Neural cell (in vitro differentiated cells): ENCODE results near the gene INTS6.

ENCODE experiments used
- CTCF ChIP-seq: fragments of 450-650 bp; IDR thresholded peaks from 2 replicates; pipeline ENCODE4 v1.5.1; 2014; ENCODE audit warnings: antibody characterized with exemption, mild to moderate bottlenecking, moderate library complexity; ENCODE audit not compliant: poor library complexity, severe bottlenecking
- EP300 ChIP-seq: fragments of 450-650 bp; conservative IDR thresholded peaks from 2 replicates; pipeline ENCODE4 v1.6.1; 2014; ENCODE audit warnings: antibody characterized with exemption, mild to moderate bottlenecking, moderate library complexity; ENCODE audit not compliant: poor library complexity, severe bottlenecking
- EZH2 ChIP-seq: fragments of 200-600, 300-800 bp; shearing (Covaris generic), sonication (generic); IDR thresholded peaks from 2 replicates; pipeline ENCODE4 v1.6.1; 2014; ENCODE audit warnings: antibody characterized with exemption, low read length, borderline replicate concordance, mild to moderate bottlenecking; ENCODE audit not compliant: insufficient read depth, poor library complexity, severe bottlenecking
- MXI1 ChIP-seq: fragments of 450-650 bp; conservative IDR thresholded peaks from 2 replicates; pipeline ENCODE4 v1.6.1; 2014; ENCODE audit warnings: antibody characterized with exemption, mild to moderate bottlenecking; ENCODE audit not compliant: poor library complexity, severe bottlenecking
- POLR2AphosphoS5 ChIP-seq: IDR thresholded peaks from 2 replicates; pipeline ENCODE4 v1.6.1; 2012
- RAD21 ChIP-seq: fragments of 450-650 bp; conservative IDR thresholded peaks from 2 replicates; pipeline ENCODE4 v1.6.1; 2014; ENCODE audit warnings: antibody characterized with exemption, mild to moderate bottlenecking, moderate library complexity
- SMC3 ChIP-seq: fragments of 450-650 bp; conservative IDR thresholded peaks from 2 replicates; pipeline ENCODE4 v1.6.1; 2014; ENCODE audit warnings: antibody characterized with exemption, mild to moderate bottlenecking, moderate library complexity; ENCODE audit not compliant: poor library complexity
- TAF1 ChIP-seq: IDR thresholded peaks from 2 replicates; pipeline ENCODE4 v1.6.1; 2012; ENCODE audit warnings: low read depth
- TF ChIP-seq, protein P1 (sequence below): IDR thresholded peaks from 2 replicates; pipeline ENCODE4 v1.6.1; 2012; ENCODE audit warnings: borderline replicate concordance

DNA sequence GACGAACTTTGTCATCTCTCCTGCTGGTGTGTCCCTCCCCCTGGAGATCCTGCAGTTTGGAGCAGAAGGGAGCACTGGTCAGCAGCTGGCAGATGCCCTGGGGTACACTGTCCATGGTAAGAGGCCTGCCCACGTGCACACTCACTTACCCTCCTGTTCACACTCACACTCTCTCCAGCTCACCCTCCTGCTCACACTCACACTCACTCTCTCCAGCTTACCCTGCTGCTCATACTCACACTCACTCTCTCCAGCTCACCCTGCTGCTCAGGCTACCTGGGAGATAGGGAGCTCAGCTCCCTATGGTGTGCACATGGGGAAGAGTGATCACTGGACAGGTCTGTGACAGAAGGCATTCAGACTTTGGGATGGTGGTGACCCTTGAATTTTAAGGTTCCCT lies 111.6 kb downstream of the INTS6 start:
- TF ChIP-seq CTCF: no peak
- TF ChIP-seq EZH2: no peak
- no peak for TF ChIP-seq SMC3
- no peak for TF ChIP-seq POLR2AphosphoS5
- TF ChIP-seq, protein P1, sequence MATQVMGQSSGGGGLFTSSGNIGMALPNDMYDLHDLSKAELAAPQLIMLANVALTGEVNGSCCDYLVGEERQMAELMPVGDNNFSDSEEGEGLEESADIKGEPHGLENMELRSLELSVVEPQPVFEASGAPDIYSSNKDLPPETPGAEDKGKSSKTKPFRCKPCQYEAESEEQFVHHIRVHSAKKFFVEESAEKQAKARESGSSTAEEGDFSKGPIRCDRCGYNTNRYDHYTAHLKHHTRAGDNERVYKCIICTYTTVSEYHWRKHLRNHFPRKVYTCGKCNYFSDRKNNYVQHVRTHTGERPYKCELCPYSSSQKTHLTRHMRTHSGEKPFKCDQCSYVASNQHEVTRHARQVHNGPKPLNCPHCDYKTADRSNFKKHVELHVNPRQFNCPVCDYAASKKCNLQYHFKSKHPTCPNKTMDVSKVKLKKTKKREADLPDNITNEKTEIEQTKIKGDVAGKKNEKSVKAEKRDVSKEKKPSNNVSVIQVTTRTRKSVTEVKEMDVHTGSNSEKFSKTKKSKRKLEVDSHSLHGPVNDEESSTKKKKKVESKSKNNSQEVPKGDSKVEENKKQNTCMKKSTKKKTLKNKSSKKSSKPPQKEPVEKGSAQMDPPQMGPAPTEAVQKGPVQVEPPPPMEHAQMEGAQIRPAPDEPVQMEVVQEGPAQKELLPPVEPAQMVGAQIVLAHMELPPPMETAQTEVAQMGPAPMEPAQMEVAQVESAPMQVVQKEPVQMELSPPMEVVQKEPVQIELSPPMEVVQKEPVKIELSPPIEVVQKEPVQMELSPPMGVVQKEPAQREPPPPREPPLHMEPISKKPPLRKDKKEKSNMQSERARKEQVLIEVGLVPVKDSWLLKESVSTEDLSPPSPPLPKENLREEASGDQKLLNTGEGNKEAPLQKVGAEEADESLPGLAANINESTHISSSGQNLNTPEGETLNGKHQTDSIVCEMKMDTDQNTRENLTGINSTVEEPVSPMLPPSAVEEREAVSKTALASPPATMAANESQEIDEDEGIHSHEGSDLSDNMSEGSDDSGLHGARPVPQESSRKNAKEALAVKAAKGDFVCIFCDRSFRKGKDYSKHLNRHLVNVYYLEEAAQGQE: no peak
- TF ChIP-seq MXI1: no peak
- TF ChIP-seq EP300: no peak
- TF ChIP-seq RAD21: no peak
- no peak for TF ChIP-seq TAF1
